NCI-H1092 treated with DMSO at 0.1 percent for 48 hours (cell line): ENCODE results near the gene GLB1L2.

ENCODE experiments used
- DNase-seq: peaks from one replicate; lab custom pipeline; 2025; lab: John Stamatoyannopoulos, UW

GLB1L2 gene

GRCh38 chr11:134386945-134387344, 55.2 kb downstream of the GLB1L2 start:
- DNase-seq: no peak

- no peak for DNase-seq
Measured at GRCh38 chr11:134387501-134387900, 55.7 kb downstream of the GLB1L2 start.

GRCh38 chr11:134388590-134388989, 56.8 kb downstream of the GLB1L2 start:
- DNase-seq: peak; percentile 12

GRCh38 chr11:134389464-134390180, 57.8 kb downstream of the GLB1L2 start:
- DNase-seq: no peak

- peak; percentile 28 for DNase-seq
Measured at GRCh38 chr11:134390706-134391569, 59.1 kb downstream of the GLB1L2 start.

- DNase-seq: no peak
Measured at GRCh38 chr11:134391656-134392055, 59.9 kb downstream of the GLB1L2 start.

- DNase-seq: peak; percentile 37
Measured at GRCh38 chr11:134392953-134393615, 61.3 kb downstream of the GLB1L2 start.

- DNase-seq: peak; percentile 37
Measured at GRCh38 chr11:134393638-134394037, 61.9 kb downstream of the GLB1L2 start.

GRCh38 chr11:134394311-134394710, 62.5 kb downstream of the GLB1L2 start:
- DNase-seq: no peak

- DNase-seq: no peak
Measured at GRCh38 chr11:134395002-134395401, 63.2 kb downstream of the GLB1L2 start.

- DNase-seq: no peak
Measured at GRCh38 chr11:134397304-134398078, 65.7 kb downstream of the GLB1L2 start.

GRCh38 chr11:134398079-134398444, 66.3 kb downstream of the GLB1L2 start:
- DNase-seq: peak; percentile 76

GRCh38 chr11:134398644-134399292, 67.0 kb downstream of the GLB1L2 start:
- peak; percentile 13 for DNase-seq

- no peak for DNase-seq
Measured at GRCh38 chr11:134399293-134399654, 67.5 kb downstream of the GLB1L2 start.

- no peak for DNase-seq
Measured at GRCh38 chr11:134399996-134400395, 68.2 kb downstream of the GLB1L2 start.

GRCh38 chr11:134401825-134402809, 70.3 kb downstream of the GLB1L2 start:
- DNase-seq: no peak

GRCh38 chr11:134402910-134403309, 71.1 kb downstream of the GLB1L2 start:
- no peak for DNase-seq

- DNase-seq: no peak
Measured at GRCh38 chr11:134404575-134405341, 73.0 kb downstream of the GLB1L2 start.

- DNase-seq: no peak
Measured at GRCh38 chr11:134405436-134405835, 73.6 kb downstream of the GLB1L2 start.
